Measurements from ENCODE around the gene RFPL4AL1.

Gene RFPL4AL1

DNA sequence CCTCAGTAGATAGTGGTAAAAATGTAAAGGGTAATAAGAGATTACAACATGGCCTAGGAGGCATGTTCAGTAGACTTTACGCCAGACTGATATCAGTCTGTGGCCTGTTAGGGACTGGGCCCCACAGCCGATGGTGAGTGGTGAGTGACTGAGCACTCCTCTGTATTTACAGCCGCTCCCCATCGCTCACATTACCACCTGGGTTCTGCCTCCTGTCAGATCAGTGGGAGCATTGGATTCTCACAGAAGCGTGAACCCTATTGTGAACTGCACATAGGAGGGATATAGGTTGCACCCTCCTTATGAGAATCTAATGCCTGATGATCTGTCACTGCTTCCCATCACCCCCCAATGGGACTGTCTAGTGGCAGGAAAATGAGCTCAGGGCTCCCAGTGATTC, 45.0 kb downstream of the RFPL4AL1 start:
- FAIRE-seq (no peak), DNase-seq (ENCODE audit: insufficient read length, low spot score) (no peak)
- no peak for TF ChIP-seq TAF1 (IDR thresholded peaks at IDR 0.05; ENCODE audit: low read depth, low read length)
- no peak for TF ChIP-seq SPI1 (IDR thresholded peaks at IDR 0.05; ENCODE audit: low read depth, low read length)
- TF ChIP-seq POLR2AphosphoS5 (IDR thresholded peaks at IDR 0.05; ENCODE audit: low read depth, low read length) = no peak

DNA sequence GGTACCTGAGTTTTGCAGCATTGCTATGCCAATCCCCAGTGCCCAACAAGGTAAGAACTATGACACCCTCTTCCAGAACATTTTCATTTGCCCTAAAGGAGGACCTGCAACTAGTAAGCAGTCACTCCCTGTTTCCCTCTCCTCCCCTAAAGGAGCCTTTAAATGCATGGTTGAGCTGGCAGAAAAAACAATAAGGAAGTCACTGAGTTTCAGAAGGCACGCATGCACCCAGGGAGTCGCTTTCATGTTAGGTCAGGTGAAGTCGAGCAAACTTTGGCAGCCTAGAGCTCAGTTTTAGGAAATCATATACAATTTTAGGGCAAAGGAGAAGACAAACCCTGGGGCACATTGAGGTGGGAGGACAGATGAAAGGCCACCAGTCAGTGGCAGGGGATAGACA, 51.1 kb downstream of the RFPL4AL1 start:
- TF ChIP-seq PAX5 (IDR thresholded peaks at IDR 0.05; ENCODE audit: insufficient read depth, low read length, severe bottlenecking) (no peak), POLR2AphosphoS5 (IDR thresholded peaks at IDR 0.05; ENCODE audit: low read depth, low read length) (no peak), POLR2A (IDR thresholded peaks at IDR 0.05; ENCODE audit: low read depth, low read length) (no peak), SPI1 (IDR thresholded peaks at IDR 0.05; ENCODE audit: low read depth, low read length) (no peak), TAF1 (IDR thresholded peaks at IDR 0.05; ENCODE audit: low read depth, low read length) (no peak), POU2F2 (IDR thresholded peaks at IDR 0.05; ENCODE audit: low read depth, low read length) (no peak)
- FAIRE-seq (no peak), DNase-seq (ENCODE audit: insufficient read length, low spot score) (no peak)

Measured in GM12891 (cell line).